ENCODE data around the gene IFNA13. TPM values are rescaled to one million over a fixed set of nuclear protein-coding genes. Genes with fewer than 3 reads are reported as not detected.
A peak's percentile ranks its signal among the peaks of the same experiment; 100 is the strongest.

Gene IFNA13
- polyA plus RNA-seq, 2 donors: not detected

DNA sequence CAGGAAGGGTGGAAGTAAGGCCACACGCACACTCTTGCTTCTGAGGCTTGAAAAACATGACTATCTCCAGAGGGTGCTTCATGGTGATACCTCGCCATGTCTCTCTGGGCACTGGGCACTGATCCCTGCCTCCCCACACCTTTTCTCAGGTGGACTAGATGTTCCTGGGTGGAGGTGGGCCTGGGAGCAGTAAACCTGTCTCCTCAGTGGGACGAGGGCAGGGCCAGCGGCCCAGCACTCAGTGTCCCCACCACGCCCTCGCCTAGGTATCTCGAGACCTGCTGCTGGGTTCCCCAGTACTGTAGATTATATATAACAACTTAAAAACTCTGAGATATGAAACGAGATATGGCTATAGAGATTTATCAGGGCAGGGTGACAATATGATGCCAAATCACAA is 5.6 kb downstream of the IFNA13 start:
- 84 to 88% methylated on average over 8 of the region's 8 CpGs for WGBS, 2 donors
- no peaks in the 10 kb centered on the region for H3K36me3 ChIP-seq (ENCODE audit: control insufficient read depth in 2 of 2, insufficient read depth in 2 of 2, low read length in 1 of 2)
- no peak overlapping the region for H3K27ac ChIP-seq (ENCODE audit: low read depth in 2 of 2, low read length in 1 of 2)

DNA sequence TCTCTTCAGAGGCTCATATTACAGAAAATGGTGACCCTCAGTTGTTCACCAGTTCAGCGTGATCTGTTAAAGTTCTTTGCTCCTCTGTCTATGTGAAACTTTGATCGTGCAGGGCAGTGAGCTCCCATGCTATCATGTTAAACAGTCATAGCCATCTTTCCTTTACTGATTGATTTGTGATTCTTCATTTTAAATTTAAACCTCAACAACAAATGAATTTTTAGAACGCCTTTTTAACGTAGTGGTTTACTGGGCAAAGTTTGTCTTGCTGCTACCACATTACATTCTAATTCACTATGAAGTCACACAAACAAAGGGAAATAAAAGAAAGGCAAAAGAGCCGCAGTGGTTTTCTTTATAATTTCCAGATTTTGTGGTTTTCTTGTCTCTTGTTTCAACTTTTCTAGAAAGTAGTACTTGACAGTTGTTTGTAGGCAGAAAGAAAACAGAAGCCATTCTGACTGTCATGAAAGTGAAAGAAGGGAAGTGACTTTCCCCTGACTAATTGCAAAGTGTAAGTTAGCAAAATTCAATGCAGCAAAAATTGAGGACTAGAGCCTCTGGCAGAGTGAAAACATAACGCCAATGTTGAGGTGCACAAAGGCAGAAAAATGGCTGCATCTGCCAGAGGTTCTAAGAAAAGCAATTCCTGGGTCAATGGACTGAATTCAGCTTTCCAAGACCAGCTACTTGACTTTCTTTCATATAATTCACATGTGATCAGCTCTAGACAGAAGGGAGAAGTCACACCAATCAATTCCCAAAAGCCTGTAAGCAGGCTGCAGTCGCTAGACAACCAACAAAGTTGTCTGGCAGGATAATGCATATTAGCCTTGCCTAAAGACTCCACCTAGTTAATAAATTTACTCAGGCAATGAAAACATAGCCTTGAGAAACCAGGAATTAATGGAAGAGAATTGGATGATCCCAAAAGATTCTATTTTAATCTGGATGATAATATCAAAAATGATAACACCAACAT is 10.1 kb downstream of the IFNA13 start:
- Histone ChIP-seq H3K27ac (ENCODE audit: low read depth in 2 of 2, low read length in 1 of 2) (no peak overlapping the region), H3K27me3 (ENCODE audit: control insufficient read depth in 1 of 2, insufficient read depth in 2 of 2, low read length in 2 of 2) (no peaks in the 10 kb centered on the region), H3K36me3 (ENCODE audit: control insufficient read depth in 2 of 2, insufficient read depth in 2 of 2, low read length in 1 of 2) (no peaks in the 10 kb centered on the region), H3K9me3 (ENCODE audit: control insufficient read depth in 2 of 2, insufficient read depth in 1 of 2, low read depth in 1 of 2, low read length in 1 of 2) (no peaks in the 10 kb centered on the region), H3K4me1 (ENCODE audit: control insufficient read depth in 2 of 2, insufficient read depth in 2 of 2, low read length in 1 of 2) (no peaks in the 10 kb centered on the region), H3K4me3 (ENCODE audit: low read depth in 1 of 2, low read length in 2 of 2) (no peak overlapping the region)
- WGBS, 2 donors: 53 to 61% methylated on average over 7 of the region's 7 CpGs

More for the DNA sequence above, 5.6 kb downstream of the IFNA13 start:
- Histone ChIP-seq H3K4me3 (ENCODE audit: low read depth in 1 of 2, low read length in 2 of 2) (no peak overlapping the region), H3K9me3 (ENCODE audit: control insufficient read depth in 2 of 2, insufficient read depth in 1 of 2, low read depth in 1 of 2, low read length in 1 of 2) (no peaks in the 10 kb centered on the region), H3K4me1 (ENCODE audit: control insufficient read depth in 2 of 2, insufficient read depth in 2 of 2, low read length in 1 of 2) (no peaks in the 10 kb centered on the region), H3K27me3 (ENCODE audit: control insufficient read depth in 1 of 2, insufficient read depth in 2 of 2, low read length in 2 of 2) (no peaks in the 10 kb centered on the region)

DNA sequence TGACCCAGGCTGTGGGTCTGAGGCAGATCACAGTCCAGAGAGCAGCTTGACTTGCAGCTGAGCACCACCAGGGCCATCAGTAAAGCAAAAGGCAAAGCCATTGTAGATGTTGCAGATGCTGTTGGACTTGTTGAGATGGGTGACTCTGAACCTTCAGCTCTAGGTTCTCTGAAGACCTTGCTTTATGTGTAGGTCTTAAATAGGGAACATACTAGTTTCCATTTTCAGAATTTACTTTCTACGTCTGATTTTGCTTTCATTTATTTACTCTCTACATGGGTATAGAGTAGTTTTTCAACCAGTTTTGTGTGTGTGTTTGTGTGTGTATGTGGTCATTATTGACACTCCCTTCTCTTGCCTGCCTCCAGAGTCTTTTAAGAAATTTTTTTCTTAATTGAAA is 17.1 kb downstream of the IFNA13 start, which contains the start of gene IFNA6:
TSS of gene IFNA6 (minus strand) at position 101 of the 400 bp plus-strand sequence. CDS start at position 101, 0 bp downstream.
- Histone ChIP-seq H3K4me1 (ENCODE audit: control insufficient read depth in 2 of 2, insufficient read depth in 2 of 2, low read length in 1 of 2) (no peaks in the 10 kb centered on the region), H3K36me3 (ENCODE audit: control insufficient read depth in 2 of 2, insufficient read depth in 2 of 2, low read length in 1 of 2) (no peaks in the 10 kb centered on the region), H3K27me3 (ENCODE audit: control insufficient read depth in 1 of 2, insufficient read depth in 2 of 2, low read length in 2 of 2) (no peaks in the 10 kb centered on the region), H3K27ac (ENCODE audit: low read depth in 2 of 2, low read length in 1 of 2) (no peak within 1 kb of the TSS), H3K4me3 (ENCODE audit: low read depth in 1 of 2, low read length in 2 of 2) (no peak within 1 kb of the TSS), H3K9me3 (ENCODE audit: control insufficient read depth in 2 of 2, insufficient read depth in 1 of 2, low read depth in 1 of 2, low read length in 1 of 2) (no peaks in the 10 kb centered on the region)
- WGBS, 2 donors: 81 to 91% methylated on average over 1 of the region's 1 CpG

DNA sequence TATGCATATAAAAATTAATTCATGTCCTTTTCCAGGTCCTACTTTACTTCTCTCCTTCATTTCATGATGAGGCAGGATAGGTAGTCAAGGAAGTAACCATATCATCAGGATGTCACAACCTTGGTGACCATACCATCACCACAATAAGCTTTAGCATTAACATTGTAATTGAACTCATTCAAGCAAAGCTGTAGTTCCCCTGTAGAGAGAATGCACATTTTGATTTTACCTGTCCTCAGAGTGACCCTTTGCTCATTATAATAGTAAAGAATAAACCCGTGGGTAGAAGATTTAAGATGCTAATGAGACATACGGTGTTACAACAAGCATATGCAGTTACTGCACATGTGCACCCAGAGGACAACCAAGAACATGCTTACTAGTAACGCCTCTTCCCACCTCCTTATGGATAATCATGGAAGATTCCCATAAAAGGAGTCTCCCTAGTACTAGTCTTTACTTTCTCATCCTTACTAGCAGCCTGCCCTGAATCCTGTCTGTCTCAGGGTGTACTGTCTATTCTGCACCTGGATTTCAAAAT is 19.4 kb downstream of the IFNA13 start:
- 60 to 64% methylated on average over 3 of the region's 3 CpGs for WGBS, 2 donors
- H3K27ac ChIP-seq (ENCODE audit: low read depth in 2 of 2, low read length in 1 of 2): no peak overlapping the region
- no peaks in the 10 kb centered on the region for H3K9me3 ChIP-seq (ENCODE audit: control insufficient read depth in 2 of 2, insufficient read depth in 1 of 2, low read depth in 1 of 2, low read length in 1 of 2)
- no peaks in the 10 kb centered on the region for H3K4me1 ChIP-seq (ENCODE audit: control insufficient read depth in 2 of 2, insufficient read depth in 2 of 2, low read length in 1 of 2)
- H3K36me3 ChIP-seq (ENCODE audit: control insufficient read depth in 2 of 2, insufficient read depth in 2 of 2, low read length in 1 of 2): no peaks in the 10 kb centered on the region
- H3K27me3 ChIP-seq (ENCODE audit: control insufficient read depth in 1 of 2, insufficient read depth in 2 of 2, low read length in 2 of 2): no peaks in the 10 kb centered on the region
- no peak overlapping the region for H3K4me3 ChIP-seq (ENCODE audit: low read depth in 1 of 2, low read length in 2 of 2)

DNA sequence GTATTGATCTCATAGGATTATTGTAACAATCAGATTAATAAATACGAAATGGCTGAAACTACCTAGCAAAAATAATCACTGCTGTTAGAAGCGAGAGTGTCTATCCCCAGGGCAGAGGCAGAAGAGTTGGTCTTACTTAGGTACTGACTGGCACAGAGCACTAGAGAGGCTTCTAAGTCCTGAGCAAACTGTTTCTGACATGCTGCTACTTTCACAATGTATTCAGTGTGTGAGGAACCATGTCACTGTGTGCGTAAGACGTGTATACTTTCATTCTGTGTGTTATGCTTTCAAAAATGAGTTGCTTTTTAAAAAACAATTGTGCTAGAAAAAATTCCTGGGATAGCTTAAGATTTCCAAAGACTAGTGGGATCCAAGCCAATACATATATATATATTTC is 27.1 kb downstream of the IFNA13 start:
- no peaks in the 10 kb centered on the region for H3K36me3 ChIP-seq (ENCODE audit: control insufficient read depth in 2 of 2, insufficient read depth in 2 of 2, low read length in 1 of 2)
- no peak overlapping the region for H3K27ac ChIP-seq (ENCODE audit: low read depth in 2 of 2, low read length in 1 of 2)
- no peaks in the 10 kb centered on the region for H3K9me3 ChIP-seq (ENCODE audit: control insufficient read depth in 2 of 2, insufficient read depth in 1 of 2, low read depth in 1 of 2, low read length in 1 of 2)
- no peak overlapping the region for H3K4me3 ChIP-seq (ENCODE audit: low read depth in 1 of 2, low read length in 2 of 2)
- no peaks in the 10 kb centered on the region for H3K27me3 ChIP-seq (ENCODE audit: control insufficient read depth in 1 of 2, insufficient read depth in 2 of 2, low read length in 2 of 2)
- H3K4me1 ChIP-seq (ENCODE audit: control insufficient read depth in 2 of 2, insufficient read depth in 2 of 2, low read length in 1 of 2): no peaks in the 10 kb centered on the region
- 87 to 91% methylated on average over 4 of the region's 4 CpGs for WGBS, 2 donors

DNA sequence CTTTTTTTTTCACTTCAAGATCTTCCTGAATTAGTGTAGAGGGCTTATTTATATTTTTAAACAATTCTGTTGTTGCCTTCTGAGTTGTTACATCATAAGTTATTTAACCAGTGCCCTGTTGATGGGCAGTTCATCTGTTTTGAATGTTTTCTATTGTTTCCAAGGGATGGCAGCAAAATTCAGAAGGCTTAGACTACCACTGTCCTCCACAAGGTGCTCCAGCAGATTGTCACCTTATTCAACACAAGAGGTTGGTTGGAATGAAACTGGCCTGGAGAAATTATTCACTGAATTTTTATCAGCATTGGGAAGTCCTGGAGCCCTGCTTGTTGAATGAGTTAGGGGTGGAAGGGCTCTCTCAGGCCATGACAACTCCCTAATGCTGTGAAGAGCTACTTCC is 31.4 kb downstream of the IFNA13 start:
- H3K36me3 ChIP-seq (ENCODE audit: control insufficient read depth in 2 of 2, insufficient read depth in 2 of 2, low read length in 1 of 2): no peaks in the 10 kb centered on the region
- no peak overlapping the region for H3K4me3 ChIP-seq (ENCODE audit: low read depth in 1 of 2, low read length in 2 of 2)
- no peak overlapping the region for H3K27ac ChIP-seq (ENCODE audit: low read depth in 2 of 2, low read length in 1 of 2)
- H3K27me3 ChIP-seq (ENCODE audit: control insufficient read depth in 1 of 2, insufficient read depth in 2 of 2, low read length in 2 of 2): no peaks in the 10 kb centered on the region
- no peaks in the 10 kb centered on the region for H3K9me3 ChIP-seq (ENCODE audit: control insufficient read depth in 2 of 2, insufficient read depth in 1 of 2, low read depth in 1 of 2, low read length in 1 of 2)
- H3K4me1 ChIP-seq (ENCODE audit: control insufficient read depth in 2 of 2, insufficient read depth in 2 of 2, low read length in 1 of 2): no peaks in the 10 kb centered on the region

DNA sequence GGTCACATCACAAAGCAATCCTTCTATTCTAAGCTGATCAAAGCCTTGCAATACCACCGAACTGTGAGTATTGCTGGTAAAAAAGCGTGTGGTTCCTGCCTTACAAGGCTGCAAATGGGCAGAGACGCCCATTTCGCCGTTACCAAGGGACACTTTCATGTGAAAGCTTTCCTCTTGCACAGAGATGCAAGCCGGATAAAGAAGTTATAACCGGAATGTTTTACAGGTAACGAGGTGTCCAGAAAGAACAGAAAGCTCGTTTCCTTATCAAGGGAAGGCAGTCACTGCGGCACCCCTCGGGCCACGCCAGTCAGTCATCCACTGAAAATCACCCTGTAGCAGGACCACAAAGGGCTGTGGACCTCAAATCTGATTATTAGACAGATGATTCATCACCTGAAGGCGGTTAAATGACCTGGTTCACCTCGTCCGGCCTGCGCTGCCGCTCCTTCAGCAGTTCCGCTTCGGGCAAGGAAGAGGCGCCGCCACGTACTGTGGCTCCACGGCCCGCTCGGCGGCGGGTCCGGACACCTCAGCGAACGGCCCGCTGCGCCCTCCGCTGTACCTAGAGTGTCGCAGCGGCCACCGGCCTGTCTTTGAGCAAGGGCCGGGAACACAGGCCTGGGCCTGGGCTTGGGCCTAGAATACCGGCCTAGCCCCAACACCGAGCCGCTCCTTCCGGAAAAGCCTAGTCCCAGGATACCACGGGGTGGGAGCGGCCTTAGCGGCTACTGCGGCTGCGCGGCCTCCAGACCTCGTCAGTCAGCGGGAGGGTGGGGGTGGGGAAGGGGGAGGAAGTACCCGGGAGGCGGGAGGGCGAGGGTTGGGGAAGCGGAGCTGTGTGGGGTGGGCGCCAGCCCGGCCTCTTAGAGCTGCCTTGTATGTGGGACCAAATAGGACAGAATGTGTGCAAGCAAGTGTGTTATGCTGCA is 32.9 kb downstream of the IFNA13 start, which contains the start of gene KLHL9:
TSS of gene KLHL9 (minus strand) at position 704 of the 932 bp plus-strand sequence. CDS start at position 159, 545 bp downstream.
- WGBS, 2 donors: 0 to 1% methylated on average over 52 to 55 of the region's 55 CpGs
- Histone ChIP-seq H3K36me3 (ENCODE audit: control insufficient read depth in 2 of 2, insufficient read depth in 2 of 2, low read length in 1 of 2) (no peaks in the 10 kb centered on the region), H3K27me3 (ENCODE audit: control insufficient read depth in 1 of 2, insufficient read depth in 2 of 2, low read length in 2 of 2) (no peaks in the 10 kb centered on the region), H3K4me3 (ENCODE audit: low read depth in 1 of 2, low read length in 2 of 2) (peak within 1 kb of the TSS; percentile 70 to 85), H3K9me3 (ENCODE audit: control insufficient read depth in 2 of 2, insufficient read depth in 1 of 2, low read depth in 1 of 2, low read length in 1 of 2) (no peaks in the 10 kb centered on the region), H3K27ac (ENCODE audit: low read depth in 2 of 2, low read length in 1 of 2) (peak within 1 kb of the TSS; percentile 91 to 99), H3K4me1 (ENCODE audit: control insufficient read depth in 2 of 2, insufficient read depth in 2 of 2, low read length in 1 of 2) (no peaks in the 10 kb centered on the region)

DNA sequence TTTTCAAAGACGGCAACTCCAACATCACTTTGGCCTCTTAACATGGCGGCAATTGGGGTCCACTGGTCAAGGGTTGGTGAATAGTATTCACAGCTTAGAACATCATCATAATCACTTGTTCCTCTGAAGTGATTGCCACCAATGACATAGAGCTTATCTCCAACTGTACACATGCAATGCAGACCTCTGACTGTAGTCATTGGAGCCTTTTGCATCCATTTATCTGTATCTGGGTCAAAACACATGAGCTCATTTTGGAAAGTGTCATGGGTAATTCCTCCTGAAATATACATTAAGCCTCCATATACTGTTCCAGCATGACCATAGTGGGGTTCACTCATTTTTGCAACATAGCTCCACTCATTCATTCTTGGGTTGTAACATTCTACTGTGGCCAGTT is 34.6 kb downstream of the IFNA13 start:
- H3K27ac ChIP-seq (ENCODE audit: low read depth in 2 of 2, low read length in 1 of 2): no peak overlapping the region
- peak overlapping the region in 1 of 2 donors; percentile 70 for H3K4me3 ChIP-seq (ENCODE audit: low read depth in 1 of 2, low read length in 2 of 2)
- no peaks in the 10 kb centered on the region for H3K9me3 ChIP-seq (ENCODE audit: control insufficient read depth in 2 of 2, insufficient read depth in 1 of 2, low read depth in 1 of 2, low read length in 1 of 2)
- no peaks in the 10 kb centered on the region for H3K27me3 ChIP-seq (ENCODE audit: control insufficient read depth in 1 of 2, insufficient read depth in 2 of 2, low read length in 2 of 2)
- H3K4me1 ChIP-seq (ENCODE audit: control insufficient read depth in 2 of 2, insufficient read depth in 2 of 2, low read length in 1 of 2): no peaks in the 10 kb centered on the region
- H3K36me3 ChIP-seq (ENCODE audit: control insufficient read depth in 2 of 2, insufficient read depth in 2 of 2, low read length in 1 of 2): no peaks in the 10 kb centered on the region
- 98% methylated on average over 2 of the region's 2 CpGs for WGBS, 2 donors

DNA sequence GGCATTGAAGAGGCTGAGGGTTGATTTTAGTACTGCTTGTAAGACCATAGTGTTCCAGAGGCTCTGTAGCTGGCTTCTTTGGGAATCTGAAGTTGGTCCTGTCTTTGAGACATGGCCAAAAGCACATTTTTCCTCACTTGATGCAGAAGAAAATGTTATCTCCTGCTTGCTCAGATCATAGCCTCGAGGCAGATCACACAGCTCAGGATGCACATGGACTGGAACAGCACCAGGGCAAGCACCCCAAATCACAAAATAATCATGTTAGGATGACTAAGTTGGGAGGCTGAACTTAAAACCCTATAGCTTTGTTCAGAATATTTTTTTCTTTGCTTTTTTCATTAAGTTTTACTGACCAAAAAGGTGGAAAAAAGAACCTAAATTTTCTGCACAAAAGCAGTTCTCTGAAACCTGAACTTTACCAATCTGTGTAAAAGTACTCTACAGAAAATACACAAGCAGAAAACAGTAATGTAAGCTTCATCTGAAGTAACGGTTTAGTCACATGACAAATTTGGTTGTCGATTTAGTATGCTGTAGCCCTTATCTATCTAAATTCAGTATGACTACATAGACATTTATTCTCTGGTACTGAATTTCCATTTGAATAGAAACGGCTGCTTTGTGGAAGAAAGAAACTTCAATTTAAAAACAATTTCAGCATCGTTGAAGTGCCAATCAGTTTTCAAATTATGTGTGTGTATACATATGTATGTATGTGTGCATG is 36.0 kb downstream of the IFNA13 start:
- 45 to 48% methylated on average over 5 of the region's 5 CpGs for WGBS, 2 donors
- no peaks in the 10 kb centered on the region for H3K4me1 ChIP-seq (ENCODE audit: control insufficient read depth in 2 of 2, insufficient read depth in 2 of 2, low read length in 1 of 2)
- no peaks in the 10 kb centered on the region for H3K36me3 ChIP-seq (ENCODE audit: control insufficient read depth in 2 of 2, insufficient read depth in 2 of 2, low read length in 1 of 2)
- no peaks in the 10 kb centered on the region for H3K27me3 ChIP-seq (ENCODE audit: control insufficient read depth in 1 of 2, insufficient read depth in 2 of 2, low read length in 2 of 2)
- H3K9me3 ChIP-seq (ENCODE audit: control insufficient read depth in 2 of 2, insufficient read depth in 1 of 2, low read depth in 1 of 2, low read length in 1 of 2): no peaks in the 10 kb centered on the region
- no peak overlapping the region for H3K4me3 ChIP-seq (ENCODE audit: low read depth in 1 of 2, low read length in 2 of 2)
- H3K27ac ChIP-seq (ENCODE audit: low read depth in 2 of 2, low read length in 1 of 2): no peak overlapping the region

Data from esophagus (tissue), 2 donors.